SU-DHL-6 (cell line): Measurements from ENCODE around the gene SPINT1.

Source experiments
- CTCF ChIP-seq: fragments of 200-600 bp; sonication (generic); IDR thresholded peaks from one replicate; pipeline ENCODE4 v1.5.1; 2017; ENCODE audit warnings: antibody characterized with exemption, mild to moderate bottlenecking, low read length, moderate library complexity; ENCODE audit not compliant: insufficient read depth, poor library complexity, severe bottlenecking
- EZH2phosphoT487 ChIP-seq: fragments of 200-600 bp; sonication (generic), shearing (Covaris generic); conservative IDR thresholded peaks from 2 replicates; pipeline ENCODE4 v1.6.1; 2018; ENCODE audit warnings: mild to moderate bottlenecking, antibody characterized with exemption, low read length, moderate library complexity, mixed read lengths

- TF ChIP-seq CTCF (no peak), EZH2phosphoT487 (no peak)
These were observed 13.0 kb upstream of the SPINT1 start for GRCh38 chr15:40830884-40831283.
